Vagina (tissue), 2 donors: ENCODE data around the gene STING1.

Experiments
- CTCF ChIP-seq, 3 experiments: fragments of 450-650 bp in 2 of 3; fragments of 200-600 bp in 1 of 3; sonication (generic) in 1 of 3; IDR thresholded peaks; one replicate each; pipeline ENCODE4 v1.5.1; 2017 to 2019; ENCODE audit warnings: antibody characterized with exemption in 3 of 3, mild to moderate bottlenecking in 2 of 3, moderate library complexity in 2 of 3
- POLR2A ChIP-seq, 2 donors: fragments of 450-650 bp; IDR thresholded peaks; one replicate each; pipeline ENCODE4 v1.6.1; 2017; ENCODE audit warnings: antibody characterized with exemption in 2 of 2, mild to moderate bottlenecking in 2 of 2, moderate library complexity in 2 of 2

DNA sequence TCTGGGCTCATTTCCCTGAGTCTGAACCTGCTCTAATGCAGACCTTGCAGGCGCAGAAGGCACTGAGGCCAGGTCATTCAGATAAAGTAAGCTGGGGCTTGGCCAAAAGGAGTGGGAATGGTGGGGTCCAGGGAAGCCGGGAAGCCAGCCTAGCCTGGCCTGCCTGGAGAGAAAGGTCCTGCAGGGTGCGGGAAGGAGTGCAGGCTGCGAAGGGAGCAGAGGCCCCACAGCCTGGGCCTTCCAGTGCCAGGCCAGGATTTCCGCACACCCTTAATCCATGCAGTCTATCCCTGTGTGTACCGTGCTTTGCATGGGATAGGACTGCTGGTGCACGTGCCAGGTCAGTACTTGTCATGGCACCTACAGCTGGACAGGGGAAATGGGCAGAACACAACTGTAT lies 3.6 kb upstream of the STING1 start:
- no peak for TF ChIP-seq CTCF (IDR thresholded peaks at IDR 0.05)
- no peak for TF ChIP-seq POLR2A (IDR thresholded peaks at IDR 0.05)
